ENCODE data around the gene NOC3L.

The NOC3L gene

DNA sequence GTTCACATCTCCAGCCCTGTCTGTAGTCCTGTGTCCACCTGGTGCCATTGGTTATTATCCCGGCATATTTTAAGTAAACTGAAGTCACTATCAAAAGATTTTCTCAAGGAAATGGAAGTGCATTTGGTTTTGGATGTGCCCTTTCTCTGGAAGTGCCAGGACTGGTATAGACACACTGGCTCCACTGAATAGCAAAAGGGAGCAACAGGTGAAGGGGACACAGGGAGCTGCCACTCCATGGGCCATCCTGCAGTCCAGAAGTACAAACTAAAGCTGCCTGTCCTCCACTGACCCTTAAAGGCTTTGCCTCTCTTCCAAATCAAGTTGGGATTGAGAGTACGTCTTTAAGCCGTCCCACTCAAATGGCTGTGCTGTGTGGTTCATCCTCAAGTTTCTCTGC, 62.7 kb downstream of the NOC3L start:
- peaks cover 53% of the 10 kb centered on the region for H3K27me3 Mint-ChIP-seq (ENCODE audit: low read depth)
- H3K4me1 Mint-ChIP-seq (ENCODE audit: low read depth), result peaks cover 7% of the 10 kb centered on the region
- H3K9me3 Mint-ChIP-seq, result no peaks in the 10 kb centered on the region
- no peak overlapping the region for H3K4me3 Mint-ChIP-seq
- no peak overlapping the region for H3K27ac Mint-ChIP-seq
- H3K36me3 Mint-ChIP-seq (ENCODE audit: low read depth), result no peaks in the 10 kb centered on the region

GRCh38 chr10:94299417-94299816, 63.3 kb downstream of the NOC3L start:
- H3K27ac Mint-ChIP-seq, result no peak overlapping the region
- H3K27me3 Mint-ChIP-seq (ENCODE audit: low read depth), result peaks cover 49% of the 10 kb centered on the region
- no peaks in the 10 kb centered on the region for H3K36me3 Mint-ChIP-seq (ENCODE audit: low read depth)
- H3K4me1 Mint-ChIP-seq (ENCODE audit: low read depth), result peaks cover 7% of the 10 kb centered on the region
- no peak overlapping the region for H3K4me3 Mint-ChIP-seq
- no peaks in the 10 kb centered on the region for H3K9me3 Mint-ChIP-seq

DNA sequence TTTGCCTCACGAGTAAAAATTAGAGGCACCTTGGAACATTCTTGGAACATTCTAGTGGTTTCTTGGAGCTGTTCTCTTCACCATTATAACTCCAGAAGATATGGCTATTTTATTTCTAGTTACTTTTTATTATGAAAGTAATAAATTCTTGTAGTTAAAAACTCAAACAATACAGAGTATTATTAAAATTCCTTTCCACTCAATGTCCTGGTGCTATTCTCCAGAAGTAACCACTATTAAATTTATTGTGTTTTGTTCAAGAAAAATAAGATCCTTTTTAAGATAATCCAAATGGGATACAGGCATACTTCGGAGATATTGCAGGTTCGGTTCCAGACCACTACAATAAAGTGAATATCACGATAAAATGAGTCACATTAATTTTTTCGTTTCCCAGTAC, 68.6 kb downstream of the NOC3L start:
- Mint-ChIP-seq H3K9me3 (no peaks in the 10 kb centered on the region), H3K4me3 (no peak overlapping the region), H3K27ac (no peak overlapping the region), H3K36me3 (ENCODE audit: low read depth) (no peaks in the 10 kb centered on the region), H3K27me3 (ENCODE audit: low read depth) (peaks cover 40% of the 10 kb centered on the region), H3K4me1 (ENCODE audit: low read depth) (peaks cover 2% of the 10 kb centered on the region)

GRCh38 chr10:94293354-94293753, 69.4 kb downstream of the NOC3L start:
- Mint-ChIP-seq H3K4me1 (ENCODE audit: low read depth) (no peaks in the 10 kb centered on the region), H3K27ac (no peak overlapping the region), H3K4me3 (no peak overlapping the region), H3K27me3 (ENCODE audit: low read depth) (peaks cover 32% of the 10 kb centered on the region), H3K9me3 (no peaks in the 10 kb centered on the region), H3K36me3 (ENCODE audit: low read depth) (no peaks in the 10 kb centered on the region)

GRCh38 chr10:94292434-94293090, 70.2 kb downstream of the NOC3L start:
- H3K4me1 Mint-ChIP-seq (ENCODE audit: low read depth), result no peaks in the 10 kb centered on the region

GRCh38 chr10:94288361-94289101, 74.2 kb downstream of the NOC3L start:
- Mint-ChIP-seq H3K27ac (no peak overlapping the region), H3K4me3 (no peak overlapping the region), H3K9me3 (no peaks in the 10 kb centered on the region), H3K36me3 (ENCODE audit: low read depth) (no peaks in the 10 kb centered on the region), H3K27me3 (ENCODE audit: low read depth) (peaks cover 33% of the 10 kb centered on the region), H3K4me1 (ENCODE audit: low read depth) (peaks cover 4% of the 10 kb centered on the region)

More at GRCh38 chr10:94292434-94293090, 70.2 kb downstream of the NOC3L start:
- H3K36me3 Mint-ChIP-seq (ENCODE audit: low read depth), result no peaks in the 10 kb centered on the region
- no peak overlapping the region for H3K4me3 Mint-ChIP-seq
- no peaks in the 10 kb centered on the region for H3K9me3 Mint-ChIP-seq
- H3K27ac Mint-ChIP-seq, result no peak overlapping the region
- H3K27me3 Mint-ChIP-seq (ENCODE audit: low read depth), result peaks cover 32% of the 10 kb centered on the region

- peaks cover 21% of the 10 kb centered on the region for H3K27me3 Mint-ChIP-seq (ENCODE audit: low read depth)
- no peak overlapping the region for H3K4me3 Mint-ChIP-seq
- peaks cover 4% of the 10 kb centered on the region for H3K4me1 Mint-ChIP-seq (ENCODE audit: low read depth)
- H3K36me3 Mint-ChIP-seq (ENCODE audit: low read depth), result no peaks in the 10 kb centered on the region
- H3K27ac Mint-ChIP-seq, result no peak overlapping the region
- H3K9me3 Mint-ChIP-seq, result no peaks in the 10 kb centered on the region
These were observed 75.4 kb downstream of the NOC3L start for GRCh38 chr10:94287336-94287735.

- Mint-ChIP-seq H3K4me1 (ENCODE audit: low read depth) (peaks cover 4% of the 10 kb centered on the region), H3K9me3 (no peaks in the 10 kb centered on the region), H3K36me3 (ENCODE audit: low read depth) (no peaks in the 10 kb centered on the region), H3K27me3 (ENCODE audit: low read depth) (peaks cover 18% of the 10 kb centered on the region), H3K27ac (no peak overlapping the region), H3K4me3 (no peak overlapping the region)
These were observed 75.8 kb downstream of the NOC3L start for GRCh38 chr10:94286901-94287300.

DNA sequence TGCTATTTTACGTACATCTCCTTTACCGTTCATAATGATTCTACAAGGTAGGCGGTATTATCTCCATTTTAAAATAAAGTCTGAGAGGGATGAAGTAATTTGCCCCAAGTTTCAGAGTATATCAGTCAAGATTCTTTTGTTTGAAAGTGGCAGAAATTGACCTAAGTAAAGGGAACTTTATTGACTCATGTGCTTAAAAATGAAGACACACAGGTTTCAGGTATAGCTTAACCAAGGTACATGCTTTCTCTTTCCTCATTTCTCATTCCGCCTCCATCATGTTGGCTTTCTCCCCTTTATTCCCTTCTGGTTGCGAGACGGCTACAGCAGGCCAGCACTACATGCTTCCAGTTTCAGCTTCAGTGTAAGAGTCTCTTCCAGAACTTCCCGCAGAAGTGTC, 77.5 kb downstream of the NOC3L start:
- peaks cover 4% of the 10 kb centered on the region for H3K4me1 Mint-ChIP-seq (ENCODE audit: low read depth)

More for the DNA sequence above, 77.5 kb downstream of the NOC3L start:
- Mint-ChIP-seq H3K4me3 (no peak overlapping the region), H3K36me3 (ENCODE audit: low read depth) (no peaks in the 10 kb centered on the region), H3K27me3 (ENCODE audit: low read depth) (peaks cover 13% of the 10 kb centered on the region), H3K27ac (no peak overlapping the region), H3K9me3 (no peaks in the 10 kb centered on the region)
